Measurements from ENCODE around the gene SOX8. TPM values are rescaled to one million over a fixed set of nuclear protein-coding genes. Genes with fewer than 3 reads are reported as not detected.
"Not testable (repeated sequence)": the region's sequence is repeated elsewhere in the genome, so short reads cannot be mapped to it uniquely, and the experiment has no call there.

SOX8 gene
- total RNA-seq, 1 donor from 2014 or later: 0.74 TPM

DNA sequence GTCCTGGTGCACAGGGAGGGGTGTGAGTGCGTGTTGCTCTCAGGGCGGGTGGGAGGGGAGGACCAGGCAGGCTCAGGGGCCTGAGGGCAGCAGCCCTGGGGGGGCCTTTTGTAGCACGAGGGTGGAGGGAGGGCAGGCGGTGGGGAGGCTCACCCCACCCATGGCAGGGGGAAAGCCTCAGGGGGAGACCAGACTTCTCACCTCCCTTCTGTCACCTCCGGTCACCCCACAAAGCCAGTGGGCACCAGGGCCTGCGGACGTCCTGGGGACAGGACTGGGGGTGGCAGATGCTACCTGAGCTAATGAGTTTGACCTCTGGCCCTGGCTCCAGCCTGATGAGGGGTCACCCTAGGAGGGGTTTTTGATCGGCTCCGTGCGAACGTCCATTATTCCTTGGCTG lies 39.0 kb downstream of the SOX8 start:
- Histone ChIP-seq H3K9me3 (no peaks in the 10 kb centered on the region), H3K36me3 (no peaks in the 10 kb centered on the region), H3K4me3 (no peak overlapping the region), H3K4me1 (peaks cover 12% of the 10 kb centered on the region), H3K27me3 (no peaks in the 10 kb centered on the region), H3K27ac (no peak overlapping the region)
- TF ChIP-seq POLR2A (IDR thresholded peaks at IDR 0.05): no peak
- TF ChIP-seq POLR2AphosphoS5 (IDR thresholded peaks at IDR 0.05; ENCODE audit: insufficient read depth in 1 of 2, low read depth in 1 of 2): no peak
- TF ChIP-seq, protein P1, sequence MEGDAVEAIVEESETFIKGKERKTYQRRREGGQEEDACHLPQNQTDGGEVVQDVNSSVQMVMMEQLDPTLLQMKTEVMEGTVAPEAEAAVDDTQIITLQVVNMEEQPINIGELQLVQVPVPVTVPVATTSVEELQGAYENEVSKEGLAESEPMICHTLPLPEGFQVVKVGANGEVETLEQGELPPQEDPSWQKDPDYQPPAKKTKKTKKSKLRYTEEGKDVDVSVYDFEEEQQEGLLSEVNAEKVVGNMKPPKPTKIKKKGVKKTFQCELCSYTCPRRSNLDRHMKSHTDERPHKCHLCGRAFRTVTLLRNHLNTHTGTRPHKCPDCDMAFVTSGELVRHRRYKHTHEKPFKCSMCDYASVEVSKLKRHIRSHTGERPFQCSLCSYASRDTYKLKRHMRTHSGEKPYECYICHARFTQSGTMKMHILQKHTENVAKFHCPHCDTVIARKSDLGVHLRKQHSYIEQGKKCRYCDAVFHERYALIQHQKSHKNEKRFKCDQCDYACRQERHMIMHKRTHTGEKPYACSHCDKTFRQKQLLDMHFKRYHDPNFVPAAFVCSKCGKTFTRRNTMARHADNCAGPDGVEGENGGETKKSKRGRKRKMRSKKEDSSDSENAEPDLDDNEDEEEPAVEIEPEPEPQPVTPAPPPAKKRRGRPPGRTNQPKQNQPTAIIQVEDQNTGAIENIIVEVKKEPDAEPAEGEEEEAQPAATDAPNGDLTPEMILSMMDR (IDR thresholded peaks at IDR 0.05): no peak
- intact Hi-C loops (cut with DNase I): no loop called here
- no peak for DNase-seq (ENCODE audit: extremely low spot score in 2 of 2)

- Histone ChIP-seq H3K36me3 (no peaks in the 10 kb centered on the region), H3K9me3 (no peaks in the 10 kb centered on the region), H3K4me3 (no peak overlapping the region), H3K27me3 (no peaks in the 10 kb centered on the region), H3K27ac (no peak overlapping the region), H3K4me1 (peaks cover 12% of the 10 kb centered on the region)
- intact Hi-C loops (cut with DNase I): no loop called here
- no peak for TF ChIP-seq POLR2A (IDR thresholded peaks at IDR 0.05)
- no peak for DNase-seq (ENCODE audit: extremely low spot score in 2 of 2)
Observed at GRCh38 chr16:1021553-1022160, 40.1 kb downstream of the SOX8 start.

DNA sequence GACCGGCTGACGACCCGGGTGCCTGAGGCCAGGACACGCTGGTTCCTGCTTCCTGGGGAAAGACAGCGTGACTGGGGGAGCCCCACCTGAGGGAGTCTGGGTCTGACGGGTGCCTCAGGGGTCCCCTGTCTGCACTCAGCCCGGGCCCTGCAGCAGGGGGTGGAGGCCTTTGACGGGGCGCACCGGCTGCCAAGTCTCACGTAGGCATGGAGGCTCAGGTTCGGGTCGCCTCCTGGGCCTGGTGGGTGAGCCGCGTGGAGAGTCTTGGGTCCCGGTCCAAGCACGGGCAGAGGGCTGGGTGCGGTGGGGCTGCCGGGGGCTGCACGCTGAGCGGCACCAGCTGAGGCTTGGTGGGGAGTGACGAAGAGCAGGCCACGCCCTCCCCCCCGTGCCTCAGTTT lies 40.9 kb downstream of the SOX8 start:
- peaks cover 12% of the 10 kb centered on the region for H3K4me1 ChIP-seq
- no peaks in the 10 kb centered on the region for H3K27me3 ChIP-seq
- intact Hi-C loops (cut with DNase I): no loop called here
- no peaks in the 10 kb centered on the region for H3K9me3 ChIP-seq
- no peak for DNase-seq (ENCODE audit: extremely low spot score in 2 of 2)
- TF ChIP-seq, protein P1 (IDR thresholded peaks at IDR 0.05): no peak
- H3K4me3 ChIP-seq: no peak overlapping the region
- no peak overlapping the region for H3K27ac ChIP-seq
- no peaks in the 10 kb centered on the region for H3K36me3 ChIP-seq

DNA sequence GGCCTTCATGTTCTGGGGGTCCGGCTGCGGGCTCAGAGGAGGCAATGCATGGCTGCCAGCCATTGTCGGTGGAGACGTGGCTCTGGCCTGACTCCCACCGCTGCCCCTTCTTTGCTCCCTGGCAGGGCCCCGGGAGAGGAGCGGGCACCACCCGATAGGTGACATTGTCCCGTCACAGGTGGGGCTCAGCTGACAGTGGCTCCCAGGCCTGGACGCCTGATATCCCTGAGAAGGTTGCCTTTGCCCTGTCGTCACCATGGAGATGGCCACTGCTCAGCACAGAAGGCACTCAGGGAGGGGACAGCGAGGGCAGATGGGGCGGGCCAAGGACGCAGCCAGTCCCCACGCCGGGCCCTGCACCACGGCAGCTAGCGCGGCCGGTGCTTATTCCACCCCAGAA lies 42.6 kb downstream of the SOX8 start:
- no peaks in the 10 kb centered on the region for H3K9me3 ChIP-seq
- H3K4me1 ChIP-seq: peaks cover 12% of the 10 kb centered on the region
- intact Hi-C loops (cut with DNase I): no loop called here
- H3K4me3 ChIP-seq: no peak overlapping the region
- no peaks in the 10 kb centered on the region for H3K36me3 ChIP-seq
- TF ChIP-seq POLR2A (IDR thresholded peaks at IDR 0.05) (no peak), POLR2AphosphoS5 (IDR thresholded peaks at IDR 0.05; ENCODE audit: insufficient read depth in 1 of 2, low read depth in 1 of 2) (no peak)
- TF ChIP-seq, protein P1 (IDR thresholded peaks at IDR 0.05): no peak
- H3K27ac ChIP-seq: no peak overlapping the region
- no peaks in the 10 kb centered on the region for H3K27me3 ChIP-seq
- no peak for DNase-seq (ENCODE audit: extremely low spot score in 2 of 2)

DNA sequence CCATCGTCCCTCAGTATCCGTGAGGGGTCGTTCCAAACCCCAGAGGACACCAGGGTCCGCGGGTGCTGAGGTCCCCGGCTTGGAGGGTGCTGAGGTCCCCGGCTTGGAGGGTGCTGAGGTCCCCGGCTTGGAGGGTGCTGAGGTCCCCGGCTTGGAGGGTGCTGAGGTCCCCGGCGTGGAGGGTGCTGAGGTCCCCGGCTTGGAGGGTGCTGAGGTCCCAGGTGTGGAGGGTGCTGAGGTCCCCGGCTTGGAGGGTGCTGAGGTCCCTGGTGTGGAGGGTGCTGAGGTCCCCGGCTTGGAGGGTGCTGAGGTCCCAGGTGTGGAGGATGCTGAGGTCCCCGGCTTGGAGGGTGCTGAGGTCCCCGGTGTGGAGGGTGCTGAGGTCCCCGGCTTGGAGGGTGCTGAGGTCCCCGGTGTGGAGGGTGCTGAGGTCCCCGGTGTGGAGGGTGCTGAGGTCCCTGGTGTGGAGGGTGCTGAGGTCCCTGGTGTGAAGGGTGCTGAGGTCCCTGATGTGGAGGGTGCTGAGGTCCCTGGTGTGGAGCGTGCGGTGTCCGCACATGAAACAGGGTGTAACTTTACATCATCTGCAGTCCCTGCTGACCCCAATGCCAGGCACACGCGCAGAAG lies 43.7 kb downstream of the SOX8 start:
- not testable (repeated sequence) for H3K36me3 ChIP-seq

GRCh38 chr16:1026057-1026783 lies 44.6 kb downstream of the SOX8 start:
- no peaks in the 10 kb centered on the region for H3K27me3 ChIP-seq
- intact Hi-C loops (cut with DNase I): no loop called here
- no peak overlapping the region for H3K27ac ChIP-seq
- peaks cover 11% of the 10 kb centered on the region for H3K4me1 ChIP-seq
- H3K36me3 ChIP-seq: no peaks in the 10 kb centered on the region
- no peak overlapping the region for H3K4me3 ChIP-seq
- H3K9me3 ChIP-seq: no peaks in the 10 kb centered on the region
- TF ChIP-seq POLR2AphosphoS5 (IDR thresholded peaks at IDR 0.05; ENCODE audit: insufficient read depth in 1 of 2, low read depth in 1 of 2): no peak
- no peak for TF ChIP-seq POLR2A (IDR thresholded peaks at IDR 0.05)
- TF ChIP-seq, protein P1 (IDR thresholded peaks at IDR 0.05): no peak
- DNase-seq (ENCODE audit: extremely low spot score in 2 of 2): no peak

More for the DNA sequence above, 43.7 kb downstream of the SOX8 start:
- H3K9me3 ChIP-seq; H3K27me3 ChIP-seq; H3K4me3 ChIP-seq; intact Hi-C loops (cut with DNase I); H3K27ac ChIP-seq; H3K4me1 ChIP-seq: not testable (repeated sequence)
- DNase-seq (ENCODE audit: extremely low spot score in 2 of 2): peak in 1 of 2 donors; percentile 100
